GM18907 (cell line): ENCODE data around the gene PTGFRN.
"Not testable (repeated sequence)": the region's sequence is repeated elsewhere in the genome, so short reads cannot be mapped to it uniquely, and the experiment has no call there.

Experiments
- ATAC-seq: cut with Tn5 transposase; IDR thresholded peaks from one replicate; pipeline ENCODE4 v1.9.1; 2021; ENCODE audit warnings: mild to moderate bottlenecking, moderate library complexity; ENCODE audit not compliant: unreplicated experiment

The PTGFRN gene

GRCh38 chr1:116909512-116910378 is at the start of gene PTGFRN:
PTGFRN (plus strand) TSS chr1:116909916; CDS start chr1:116910204, 288 bp downstream.
- ATAC-seq, result no peak

DNA sequence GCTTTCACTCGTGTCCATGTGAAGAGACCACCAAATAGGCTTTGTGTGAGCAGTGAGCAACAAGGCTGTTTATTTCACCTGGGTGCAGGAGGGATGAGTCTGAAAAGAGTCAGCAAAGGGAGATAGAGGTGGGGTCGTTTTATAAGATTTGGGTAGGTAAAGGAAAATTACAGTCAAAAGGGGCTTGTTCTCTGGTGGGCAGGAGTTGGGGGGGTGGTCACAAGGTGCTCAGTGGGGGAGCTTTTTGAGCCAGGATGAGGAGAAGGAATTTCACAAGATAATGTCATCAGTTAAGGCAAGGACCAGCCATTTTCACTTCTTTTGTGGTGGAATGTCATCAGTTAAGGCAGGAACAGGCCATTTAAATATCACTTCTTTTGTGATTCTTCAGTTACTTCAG is 49.5 kb upstream of the PTGFRN start:
- not testable (repeated sequence) for ATAC-seq

DNA sequence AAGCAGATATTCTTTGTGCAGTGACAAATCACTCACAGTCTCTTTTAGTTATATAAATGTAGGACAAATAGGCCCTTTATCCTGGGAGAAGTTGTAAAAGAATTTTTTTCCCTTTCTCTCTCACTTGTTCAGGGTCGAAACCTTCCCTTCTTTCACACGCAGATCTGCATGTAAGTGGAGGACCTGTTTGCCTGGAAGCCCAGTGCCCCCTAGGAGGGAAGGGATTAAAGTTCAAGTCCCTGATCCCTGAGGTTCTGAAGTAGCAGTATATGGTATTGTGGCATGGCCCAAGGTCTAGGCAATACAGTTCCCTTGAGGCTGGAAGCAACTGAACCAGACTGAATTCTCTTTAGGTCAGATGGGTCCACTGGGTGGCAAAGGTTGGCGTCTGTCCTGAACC is 48.6 kb upstream of the PTGFRN start:
- no peak for ATAC-seq

- not testable (repeated sequence) for ATAC-seq
Measured at GRCh38 chr1:116863031-116863430, 46.7 kb upstream of the PTGFRN start.

- not testable (repeated sequence) for ATAC-seq
Measured at GRCh38 chr1:116866478-116866877, 43.2 kb upstream of the PTGFRN start.

DNA sequence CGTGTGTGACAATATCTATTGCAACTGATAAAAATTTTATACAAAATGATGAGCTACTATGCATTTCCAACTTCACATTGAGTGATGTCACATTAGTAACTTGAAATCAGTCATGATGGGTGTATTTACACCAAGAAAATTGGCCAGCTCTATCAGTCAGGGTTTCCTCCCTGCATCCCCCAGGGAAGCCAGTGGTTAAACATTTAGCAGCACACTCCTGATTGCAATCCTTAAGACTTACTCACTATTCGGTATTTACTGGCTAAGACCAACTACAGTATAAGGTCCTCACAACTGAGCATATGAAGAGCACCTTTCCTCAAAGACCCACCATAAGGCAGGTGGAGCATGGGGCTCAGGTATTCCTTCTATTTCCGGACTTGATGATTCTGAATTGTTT is 41.3 kb upstream of the PTGFRN start:
- no peak for ATAC-seq

- ATAC-seq, result no peak
Measured at GRCh38 chr1:116869611-116870010, 40.1 kb upstream of the PTGFRN start.

- ATAC-seq, result no peak
Measured at GRCh38 chr1:116870300-116870699, 39.4 kb upstream of the PTGFRN start.

DNA sequence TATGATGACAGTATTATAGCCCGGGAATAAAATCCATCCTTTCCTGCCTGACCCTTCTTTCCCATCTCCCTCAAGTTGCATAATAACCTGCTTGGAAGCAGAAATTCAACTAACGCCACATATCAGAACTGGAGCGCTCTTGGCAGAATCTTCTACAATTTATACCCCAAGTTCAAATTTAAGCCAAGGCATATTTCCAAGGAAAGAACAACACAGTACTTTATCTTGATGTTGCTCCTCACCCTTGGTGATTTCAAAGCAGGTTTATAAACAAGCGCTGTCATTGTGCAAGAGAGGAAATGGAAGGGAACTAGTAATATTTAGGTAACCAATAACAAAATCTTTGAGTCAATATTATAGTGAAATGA is 38.0 kb upstream of the PTGFRN start:
- ATAC-seq, result no peak

- no peak for ATAC-seq
Measured at GRCh38 chr1:116873680-116874271, 35.9 kb upstream of the PTGFRN start.

GRCh38 chr1:116874733-116875249 is 34.9 kb upstream of the PTGFRN start:
- no peak for ATAC-seq

GRCh38 chr1:116875391-116875790 is 34.3 kb upstream of the PTGFRN start:
- no peak for ATAC-seq

GRCh38 chr1:116875946-116876345 is 33.8 kb upstream of the PTGFRN start:
- not testable (repeated sequence) for ATAC-seq

DNA sequence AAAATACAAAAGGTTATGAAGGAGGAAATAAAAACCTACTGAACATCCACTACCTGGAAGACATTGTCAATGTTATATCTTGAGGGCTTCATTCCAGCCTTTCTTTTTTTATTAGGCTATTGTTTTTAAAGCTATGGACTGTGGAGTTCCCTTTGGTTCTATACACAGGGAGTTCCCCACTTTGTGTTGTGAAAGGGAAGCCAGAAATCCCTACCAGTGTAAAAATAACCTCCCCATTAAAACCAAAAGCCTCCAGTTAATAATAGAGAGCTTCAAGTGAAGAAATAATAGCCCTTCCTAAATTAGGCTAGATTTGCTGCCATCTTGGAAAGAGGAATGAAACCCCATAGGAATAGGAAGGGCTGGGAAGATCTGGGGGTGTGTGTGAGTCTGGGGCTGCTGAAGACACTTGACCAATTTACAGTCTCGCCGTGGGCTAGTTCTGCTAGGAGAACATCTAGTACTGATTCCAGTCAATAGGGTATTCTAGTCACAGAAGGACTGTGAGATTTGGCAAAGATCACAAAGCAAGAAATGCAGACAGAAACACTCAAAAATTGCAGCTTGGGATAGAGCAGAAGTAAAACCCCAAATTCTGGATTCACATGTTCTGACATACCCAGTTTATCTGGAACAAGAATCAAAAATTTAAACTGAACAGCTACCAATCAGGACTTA is 32.4 kb upstream of the PTGFRN start:
- ATAC-seq, result no peak

DNA sequence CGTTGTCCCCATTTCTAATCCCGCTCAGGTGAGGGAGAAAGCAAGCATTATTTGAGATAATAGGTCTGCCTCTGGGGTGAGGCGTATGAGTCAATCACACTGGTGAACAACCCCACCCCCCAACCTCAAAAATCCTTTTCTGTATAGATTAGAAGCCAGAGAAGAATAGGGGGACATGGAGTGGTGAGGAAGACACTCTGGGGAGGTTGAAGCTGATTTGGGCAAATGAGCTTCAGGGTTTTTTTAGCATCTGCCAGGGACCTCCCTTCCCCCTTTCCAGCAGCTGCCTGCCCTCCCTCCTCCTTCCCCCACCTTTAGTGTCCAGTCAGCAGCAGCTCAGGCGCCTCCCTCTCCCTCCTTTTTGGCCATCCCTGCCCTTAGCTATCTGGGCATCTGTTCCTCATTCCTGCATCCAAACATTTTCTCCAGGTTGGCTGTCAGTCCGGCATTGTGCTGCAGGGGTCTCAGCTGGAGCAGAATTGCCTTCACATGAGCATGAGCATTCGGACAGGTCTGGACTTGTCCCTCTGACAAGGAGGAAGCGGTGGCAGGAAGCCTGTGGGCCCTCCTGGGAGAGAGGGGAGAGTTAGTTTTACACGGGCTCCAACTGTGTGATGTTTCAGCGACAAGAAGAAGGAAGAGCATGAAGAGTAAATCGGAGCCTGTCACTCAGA is 30.8 kb upstream of the PTGFRN start:
- ATAC-seq, result peak; percentile 69

GRCh38 chr1:116879478-116880133 is 30.1 kb upstream of the PTGFRN start:
- ATAC-seq, result peak; percentile 21

- no peak for ATAC-seq
Measured at GRCh38 chr1:116880917-116881316, 28.8 kb upstream of the PTGFRN start.

DNA sequence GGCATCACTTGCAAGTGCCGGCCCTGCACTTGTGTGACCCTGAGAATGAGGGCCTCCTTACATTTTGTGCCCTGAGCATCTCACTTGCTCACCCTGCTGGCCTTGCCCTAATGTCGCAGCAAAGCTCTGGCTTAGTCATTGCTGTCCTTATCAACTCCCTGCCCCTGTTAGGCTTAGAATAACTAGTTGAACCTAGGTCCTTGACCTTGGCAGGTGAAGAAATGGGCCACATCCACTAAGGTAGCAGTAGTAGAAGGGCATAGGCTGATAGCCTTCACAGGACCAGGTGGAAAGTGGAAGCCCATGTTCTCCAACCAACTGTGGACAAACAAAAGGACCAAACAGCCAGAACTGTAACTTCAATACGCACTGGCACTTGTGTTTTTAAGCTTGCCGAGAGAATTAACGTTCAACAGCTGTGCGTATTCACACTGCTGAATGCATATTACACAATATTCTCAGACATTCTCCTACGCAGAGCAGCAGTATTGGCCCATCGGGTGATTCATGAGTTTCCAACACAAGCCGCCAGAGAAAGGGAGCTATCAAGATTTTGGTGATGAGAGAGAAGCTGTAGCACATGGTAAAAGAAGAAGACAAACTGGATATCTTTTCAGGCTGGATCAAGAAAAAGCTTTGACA is 27.7 kb upstream of the PTGFRN start:
- ATAC-seq, result no peak

- ATAC-seq, result no peak
Measured at GRCh38 chr1:116882866-116883265, 26.9 kb upstream of the PTGFRN start.

DNA sequence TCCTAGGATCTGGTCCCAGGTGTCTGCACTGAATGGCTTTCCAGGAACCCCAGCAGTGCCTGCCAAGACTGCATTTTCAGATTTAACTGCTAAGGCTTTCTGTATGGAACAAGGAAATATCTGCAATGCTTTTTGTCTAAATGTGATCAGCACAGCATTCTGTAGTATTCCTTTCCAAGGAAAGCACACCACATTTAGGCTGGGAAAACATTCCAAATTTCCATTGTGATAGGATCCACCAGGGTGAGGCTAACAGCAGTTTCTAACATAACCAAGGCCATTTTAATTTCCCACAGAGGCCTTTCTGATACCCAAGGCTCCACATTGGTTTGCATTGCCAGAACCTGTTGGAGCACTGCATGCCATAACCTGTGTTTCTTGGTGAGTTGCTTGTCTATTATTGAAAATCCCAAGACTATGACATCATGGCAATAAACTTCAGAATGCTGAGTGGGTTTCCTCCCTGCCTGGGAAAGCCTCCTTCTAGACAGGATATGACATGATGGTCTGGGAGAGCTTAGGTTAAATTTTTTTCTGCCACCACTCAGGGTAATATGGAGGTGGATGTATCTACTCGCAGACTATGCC is 23.3 kb upstream of the PTGFRN start:
- ATAC-seq, result no peak
